ENCODE data around the gene KCNJ3. TPM values are rescaled to one million over a fixed set of nuclear protein-coding genes. Genes with fewer than 3 reads are reported as not detected.

KCNJ3 gene
- total RNA-seq, 1 experiment from 2014 or later: 0.21 TPM

- H3K4me3 ChIP-seq (ENCODE audit: low read depth in 2 of 2, low read length in 2 of 2): no peak overlapping the region
- H3K27me3 ChIP-seq (ENCODE audit: control insufficient read depth, insufficient read depth, low read length): 0 out of 2 replicates have a peak, but pooled peaks cover 4% of the 10 kb centered on the region
- H3K27ac ChIP-seq (ENCODE audit: low read length): no peak overlapping the region
- no peaks in the 10 kb centered on the region for H3K9me3 ChIP-seq (ENCODE audit: control insufficient read depth, insufficient read depth, low read depth, low read length)
- no TSS peak for BruUV-seq (replicated peaks)
- no peak for TF ChIP-seq POLR2AphosphoS5 (IDR thresholded peaks at IDR 0.05; ENCODE audit: low read depth, low read length)
- no peak for TF ChIP-seq SIN3A (IDR thresholded peaks at IDR 0.05; ENCODE audit: borderline replicate concordance, insufficient read depth, low read depth, low read length)
- TF ChIP-seq TCF7L2 (IDR thresholded peaks at IDR 0.05; ENCODE audit: low read depth, low read length): no peak
- no peak for TF ChIP-seq CTCF (IDR thresholded peaks at IDR 0.05)
- no peak for TF ChIP-seq REST (IDR thresholded peaks at IDR 0.05; ENCODE audit: insufficient read depth in 1 of 2, low read depth in 2 of 2, low read length in 1 of 2)
- CTCF ChIA-PET: no interaction called here
- no peaks in the 10 kb centered on the region for H3K36me3 ChIP-seq (ENCODE audit: control insufficient read depth, insufficient read depth, low read length)
- intact Hi-C loops (cut with micrococcal nuclease; ENCODE audit: unreplicated experiment) (no loop called here), in situ Hi-C loops (cut with HindIII; ENCODE audit: low pct_unique_long_range_greater_than_20kb, low sequenced_read_pairs) (no loop called here)
- POLR2A ChIA-PET: no interaction called here
- DNase-seq (ENCODE audit: low read depth, low spot score) (no peak), ATAC-seq (no peak)
- H3K4me1 ChIP-seq (ENCODE audit: control insufficient read depth, insufficient read depth, low read length): no peaks in the 10 kb centered on the region
Measured at GRCh38 chr2:154698721-154699574, 453 bp downstream of the KCNJ3 start.

GRCh38 chr2:154699575-154699930 lies 1.1 kb downstream of the KCNJ3 start:
- Histone ChIP-seq H3K4me3 (ENCODE audit: low read depth in 2 of 2, low read length in 2 of 2) (no peak overlapping the region), H3K27ac (ENCODE audit: low read length) (no peak overlapping the region), H3K4me1 (ENCODE audit: control insufficient read depth, insufficient read depth, low read length) (no peaks in the 10 kb centered on the region), H3K27me3 (ENCODE audit: control insufficient read depth, insufficient read depth, low read length) (0 out of 2 replicates have a peak, but pooled peaks cover 4% of the 10 kb centered on the region), H3K9me3 (ENCODE audit: control insufficient read depth, insufficient read depth, low read depth, low read length) (no peaks in the 10 kb centered on the region), H3K36me3 (ENCODE audit: control insufficient read depth, insufficient read depth, low read length) (no peaks in the 10 kb centered on the region)
- no TSS peak for BruUV-seq (replicated peaks)
- ATAC-seq: no peak
- DNase-seq (ENCODE audit: low read depth, low spot score): no peak
- intact Hi-C loops (cut with micrococcal nuclease; ENCODE audit: unreplicated experiment): no loop called here
- CTCF ChIA-PET: no interaction called here
- no peak for TF ChIP-seq CTCF (IDR thresholded peaks at IDR 0.05)
- POLR2A ChIA-PET: no interaction called here
- in situ Hi-C loops (cut with HindIII; ENCODE audit: low pct_unique_long_range_greater_than_20kb, low sequenced_read_pairs): no loop called here
